Activated T-cell treated with anti-CD3 and anti-CD28 coated beads, Interleukin-2, amount 50 U/mL, for 48 hours (primary cell): ENCODE measurements around the gene ATE1.
"Not testable (repeated sequence)": the region's sequence is repeated elsewhere in the genome, so short reads cannot be mapped to it uniquely, and the experiment has no call there.

Experiments used
- DNase-seq, 2 experiments: peaks; one replicate each; pipeline ENCODE4 v3.0.0-alpha.2; 2020

Gene ATE1

GRCh38 chr10:121828045-121828444, 99.8 kb downstream of the ATE1 start:
- DNase-seq: no peak

GRCh38 chr10:121826773-121827172, 101.1 kb downstream of the ATE1 start:
- not testable (repeated sequence) for DNase-seq

GRCh38 chr10:121823993-121824463, 103.8 kb downstream of the ATE1 start:
- no peak for DNase-seq

GRCh38 chr10:121822724-121823123, 105.1 kb downstream of the ATE1 start:
- no peak for DNase-seq

- no peak for DNase-seq
Measured at GRCh38 chr10:121822180-121822579, 105.7 kb downstream of the ATE1 start.

GRCh38 chr10:121819049-121819448, 108.8 kb downstream of the ATE1 start:
- DNase-seq: no peak

GRCh38 chr10:121818599-121818998, 109.2 kb downstream of the ATE1 start:
- no peak for DNase-seq

- no peak for DNase-seq
Measured at GRCh38 chr10:121816197-121816596, 111.6 kb downstream of the ATE1 start.

GRCh38 chr10:121813857-121814256, 114.0 kb downstream of the ATE1 start:
- no peak for DNase-seq

GRCh38 chr10:121813211-121813815, 114.5 kb downstream of the ATE1 start:
- DNase-seq: no peak

GRCh38 chr10:121812031-121812430, 115.8 kb downstream of the ATE1 start:
- no peak for DNase-seq

- no peak for DNase-seq
Measured at GRCh38 chr10:121811386-121811785, 116.4 kb downstream of the ATE1 start.

GRCh38 chr10:121808835-121809234, 119.0 kb downstream of the ATE1 start:
- DNase-seq: no peak

GRCh38 chr10:121804460-121804859, 123.4 kb downstream of the ATE1 start:
- DNase-seq: no peak

GRCh38 chr10:121803611-121804010, 124.2 kb downstream of the ATE1 start:
- DNase-seq: no peak

GRCh38 chr10:121800831-121801230, 127.0 kb downstream of the ATE1 start:
- DNase-seq: no peak

GRCh38 chr10:121800146-121800545, 127.7 kb downstream of the ATE1 start:
- DNase-seq: no peak

- no peak for DNase-seq
Measured at GRCh38 chr10:121797490-121797889, 130.3 kb downstream of the ATE1 start.

- no peak for DNase-seq
Measured at GRCh38 chr10:121796342-121796741, 131.5 kb downstream of the ATE1 start.

- DNase-seq: no peak
Measured at GRCh38 chr10:121792198-121792597, 135.6 kb downstream of the ATE1 start.

GRCh38 chr10:121791761-121792160, 136.1 kb downstream of the ATE1 start:
- no peak for DNase-seq

GRCh38 chr10:121788717-121789116, 139.1 kb downstream of the ATE1 start:
- no peak for DNase-seq

- no peak for DNase-seq
Measured at GRCh38 chr10:121788115-121788514, 139.7 kb downstream of the ATE1 start.

- no peak for DNase-seq
Measured at GRCh38 chr10:121787169-121787568, 140.7 kb downstream of the ATE1 start.

- no peak for DNase-seq
Measured at GRCh38 chr10:121783782-121784372, 144.0 kb downstream of the ATE1 start.
